ENCODE measurements around the gene ST6GALNAC1. TPM values are rescaled to one million over a fixed set of nuclear protein-coding genes. Genes with fewer than 3 reads are reported as not detected.

The ST6GALNAC1 gene
- polyA plus RNA-seq, 3 donors = not detected

GRCh38 chr17:76682296-76682695, 38.7 kb upstream of the ST6GALNAC1 start:
- H3K36me3 ChIP-seq (replicated peaks in 1 of 2; ENCODE audit: control insufficient read depth in 1 of 2, insufficient read depth in 2 of 2, low read length in 2 of 2) = no peaks in the 10 kb centered on the region
- no peaks in the 10 kb centered on the region for H3K4me1 ChIP-seq (ENCODE audit: control insufficient read depth in 1 of 2, insufficient read depth in 2 of 2, low read length in 2 of 2)
- H4K20me1 ChIP-seq (ENCODE audit: insufficient read depth, low read length) = no peaks in the 10 kb centered on the region
- H3K79me2 ChIP-seq (ENCODE audit: insufficient read depth, low read length) = no peaks in the 10 kb centered on the region
- H3K27me3 Mint-ChIP-seq (ENCODE audit: low read depth in 3 of 3) = peaks cover 0 to 4% (median 2%) of the 10 kb centered on the region in 3 donors
- no peaks in the 10 kb centered on the region for H3K9me3 ChIP-seq (replicated peaks in 1 of 2; ENCODE audit: control insufficient read depth in 1 of 2, insufficient read depth in 1 of 2, low read length in 2 of 2)
- H3K36me3 Mint-ChIP-seq = no peaks in the 10 kb centered on the region
- H3K4me3 ChIP-seq (replicated peaks in 1 of 3; ENCODE audit: low read depth in 2 of 3, low read length in 3 of 3) = no peak overlapping the region
- no peak overlapping the region for H3K4me2 ChIP-seq (replicated peaks; ENCODE audit: extremely low read depth, low read length, poor library complexity, severe bottlenecking)
- H3K27ac Mint-ChIP-seq = no peak overlapping the region
- no peak overlapping the region for H3K4me3 Mint-ChIP-seq
- intact Hi-C loops (cut with micrococcal nuclease) = no loop called here
- H3K27ac ChIP-seq (ENCODE audit: low read depth in 1 of 2, low read length in 2 of 2) = no peak overlapping the region
- H3K9ac ChIP-seq (ENCODE audit: insufficient read depth, low read length, poor library complexity, severe bottlenecking) = no peak overlapping the region
- no peak for TF ChIP-seq CTCF (IDR thresholded peaks at IDR 0.05)
- DNase-seq = no peak
- WGBS (ENCODE audit: insufficient coverage) = 96% methylated on average over 11 of the region's 12 CpGs
- no peak overlapping the region for H2AFZ ChIP-seq (ENCODE audit: insufficient read depth, low read depth, low read length, poor library complexity, severe bottlenecking)
- H3K4me1 Mint-ChIP-seq = peaks cover 3% of the 10 kb centered on the region
- peaks cover 0 to 2% (median 0%) of the 10 kb centered on the region in 7 donors for H3K9me3 Mint-ChIP-seq
- H3K27me3 ChIP-seq (ENCODE audit: control insufficient read depth in 2 of 2, insufficient read depth in 2 of 2, low read length in 2 of 2) = no peaks in the 10 kb centered on the region

- no peak overlapping the region for H3K4me2 ChIP-seq (replicated peaks; ENCODE audit: extremely low read depth, low read length, poor library complexity, severe bottlenecking)
- peak; percentile 78 for TF ChIP-seq CTCF (IDR thresholded peaks at IDR 0.05)
- Mint-ChIP-seq H3K27ac (peak overlapping the region in 2 of 7 donors; percentile 24 to 26), H3K4me1 (peaks cover 3% of the 10 kb centered on the region), H3K27me3 (ENCODE audit: low read depth in 3 of 3) (peaks cover 0 to 4% (median 2%) of the 10 kb centered on the region in 3 donors), H3K36me3 (no peaks in the 10 kb centered on the region), H3K4me3 (no peak overlapping the region), H3K9me3 (peaks cover 0 to 2% (median 0%) of the 10 kb centered on the region in 7 donors)
- no peak overlapping the region for H3K27ac ChIP-seq (ENCODE audit: low read depth in 1 of 2, low read length in 2 of 2)
- no peak overlapping the region for H2AFZ ChIP-seq (ENCODE audit: insufficient read depth, low read depth, low read length, poor library complexity, severe bottlenecking)
- H4K20me1 ChIP-seq (ENCODE audit: insufficient read depth, low read length) = no peaks in the 10 kb centered on the region
- peak; percentile 42 to 55 (median 52) for DNase-seq
- H3K36me3 ChIP-seq (replicated peaks in 1 of 2; ENCODE audit: control insufficient read depth in 1 of 2, insufficient read depth in 2 of 2, low read length in 2 of 2) = no peaks in the 10 kb centered on the region
- no peaks in the 10 kb centered on the region for H3K9me3 ChIP-seq (replicated peaks in 1 of 2; ENCODE audit: control insufficient read depth in 1 of 2, insufficient read depth in 1 of 2, low read length in 2 of 2)
- H3K9ac ChIP-seq (ENCODE audit: insufficient read depth, low read length, poor library complexity, severe bottlenecking) = no peak overlapping the region
- intact Hi-C loops (cut with micrococcal nuclease) = no loop called here
- H3K4me3 ChIP-seq (replicated peaks in 1 of 3; ENCODE audit: low read depth in 2 of 3, low read length in 3 of 3) = no peak overlapping the region
- no peaks in the 10 kb centered on the region for H3K27me3 ChIP-seq (ENCODE audit: control insufficient read depth in 2 of 2, insufficient read depth in 2 of 2, low read length in 2 of 2)
- 71% methylated on average over 12 of the region's 16 CpGs for WGBS (ENCODE audit: insufficient coverage)
- H3K79me2 ChIP-seq (ENCODE audit: insufficient read depth, low read length) = no peaks in the 10 kb centered on the region
- no peaks in the 10 kb centered on the region for H3K4me1 ChIP-seq (ENCODE audit: control insufficient read depth in 1 of 2, insufficient read depth in 2 of 2, low read length in 2 of 2)
Observed at GRCh38 chr17:76681222-76682137, 37.9 kb upstream of the ST6GALNAC1 start.
